Vagina (tissue), 2 donors: ENCODE data around the gene MID1. TPM values are rescaled to one million over a fixed set of nuclear protein-coding genes. Genes with fewer than 3 reads are reported as not detected.
A peak's percentile ranks its signal among the peaks of the same experiment; 100 is the strongest.

ENCODE experiments used
- DNase-seq, 2 donors: peaks; one replicate each; pipeline ENCODE4 v3.0.0-alpha.2; 2017; ENCODE audit errors: extremely low spot score in 2 of 2
- H3K27ac ChIP-seq: fragments of 200-600 bp; sonication (generic); one replicate; pipeline ENCODE4 v1.5.1; 2019
- H3K27me3 ChIP-seq: fragments of 200-600 bp; sonication (generic); one replicate; pipeline ENCODE4 v1.5.1; 2019
- H3K36me3 ChIP-seq, 2 donors: fragments of 200-600 bp; sonication (generic); one replicate each; pipeline ENCODE4 v1.5.1; 2017 to 2019
- H3K4me1 ChIP-seq: fragments of 200-600 bp; sonication (generic); one replicate; pipeline ENCODE4 v1.5.1; 2019
- H3K4me3 ChIP-seq, 2 donors: fragments of 200-600 bp; sonication (generic); 1 replicate in 1 of 2; 2 replicates in 1 of 2; pipeline ENCODE4 v1.5.1; 2016 to 2019
- H3K9me3 ChIP-seq: fragments of 200-600 bp; sonication (generic); one replicate; pipeline ENCODE4 v1.5.1; 2019
- CTCF ChIP-seq, 3 experiments: fragments of 450-650 bp in 2 of 3; fragments of 200-600 bp in 1 of 3; sonication (generic) in 1 of 3; IDR thresholded peaks; one replicate each; pipeline ENCODE4 v1.5.1; 2017 to 2019; ENCODE audit warnings: antibody characterized with exemption in 3 of 3, mild to moderate bottlenecking in 2 of 3, moderate library complexity in 2 of 3
- POLR2A ChIP-seq, 2 donors: fragments of 450-650 bp; IDR thresholded peaks; one replicate each; pipeline ENCODE4 v1.6.1; 2017; ENCODE audit warnings: antibody characterized with exemption in 2 of 2, mild to moderate bottlenecking in 2 of 2, moderate library complexity in 2 of 2
- POLR2AphosphoS5 ChIP-seq, 2 donors: sonication (generic); formaldehyde crosslinking; IDR thresholded peaks; one replicate each; pipeline ENCODE4 v1.9.0; 2017; ENCODE audit warnings: antibody characterized with exemption in 2 of 2, mild to moderate bottlenecking in 2 of 2, low read depth in 1 of 2; ENCODE audit not compliant: insufficient read depth in 1 of 2
- intact Hi-C: fragments of 100-400 bp; cut with DNase I; formaldehyde crosslinking; loops from one replicate; pipeline ENCODE4 v1.15.1; 2023
- total RNA-seq: library from RNA; depleted of rRNA; stranded (reverse); fragments of >200 nt; gene quantifications from one replicate; pipeline ENCODE4 v1.2.3, GENCODE V29; 2016

The MID1 gene
- total RNA-seq, 1 donor from 2014 or later = 16.2 TPM

GRCh38 chrX:10555846-10556245 is 64.5 kb downstream of the MID1 start:
- Histone ChIP-seq H3K36me3 (no peaks in the 10 kb centered on the region), H3K27me3 (no peaks in the 10 kb centered on the region), H3K4me1 (peaks cover 10% of the 10 kb centered on the region), H3K9me3 (no peaks in the 10 kb centered on the region), H3K4me3 (no peak overlapping the region), H3K27ac (no peak overlapping the region)
- intact Hi-C loops = no loop called here
- TF ChIP-seq POLR2AphosphoS5 (IDR thresholded peaks at IDR 0.05; ENCODE audit: insufficient read depth in 1 of 2, low read depth in 1 of 2) (no peak), POLR2A (IDR thresholded peaks at IDR 0.05) (no peak), CTCF (IDR thresholded peaks at IDR 0.05) (no peak)
- DNase-seq = no peak

DNA sequence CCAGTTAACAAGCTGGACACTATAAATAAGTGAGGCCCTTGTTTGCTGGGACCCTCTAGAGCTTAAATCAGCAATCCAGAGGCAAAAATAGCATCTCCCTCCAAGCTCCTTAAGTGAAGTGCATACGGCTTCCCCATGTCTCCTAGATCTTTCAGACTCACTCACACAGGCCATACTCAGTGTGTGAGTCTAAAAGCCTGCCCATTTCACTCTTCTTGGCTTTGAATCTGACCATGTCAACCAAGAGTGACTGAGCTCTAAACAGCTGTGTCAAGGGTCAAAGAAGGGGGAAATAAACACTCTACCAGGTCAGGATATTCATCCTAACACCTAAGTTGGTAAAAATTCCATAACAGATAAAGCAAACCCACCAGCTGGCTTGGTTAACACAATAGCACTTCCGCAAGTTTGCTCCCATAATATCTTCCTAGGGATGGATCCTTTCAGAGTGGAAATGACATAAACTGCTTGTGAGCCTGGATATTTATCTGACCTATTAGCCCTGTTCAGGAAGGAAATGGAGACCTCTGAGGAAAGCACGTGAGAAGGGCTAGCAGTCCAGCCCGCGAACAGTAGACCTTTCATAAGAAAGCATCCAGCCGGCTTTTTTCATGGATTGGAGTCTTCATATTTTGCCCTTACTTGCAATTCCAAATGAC is 65.6 kb downstream of the MID1 start:
- TF ChIP-seq POLR2AphosphoS5 (IDR thresholded peaks at IDR 0.05; ENCODE audit: insufficient read depth in 1 of 2, low read depth in 1 of 2) (peak in 1 of 2 donors; percentile 30), POLR2A (IDR thresholded peaks at IDR 0.05) (no peak), CTCF (IDR thresholded peaks at IDR 0.05) (no peak)
- Histone ChIP-seq H3K27ac (no peak overlapping the region), H3K9me3 (no peaks in the 10 kb centered on the region)

GRCh38 chrX:10549280-10549679 is 71.1 kb downstream of the MID1 start:
- Histone ChIP-seq H3K4me1 (no peaks in the 10 kb centered on the region), H3K27ac (no peak overlapping the region), H3K9me3 (no peaks in the 10 kb centered on the region), H3K36me3 (no peaks in the 10 kb centered on the region), H3K27me3 (no peaks in the 10 kb centered on the region), H3K4me3 (no peak overlapping the region)
- DNase-seq = no peak
- intact Hi-C loops = no loop called here
- TF ChIP-seq CTCF (IDR thresholded peaks at IDR 0.05) (no peak), POLR2AphosphoS5 (IDR thresholded peaks at IDR 0.05; ENCODE audit: insufficient read depth in 1 of 2, low read depth in 1 of 2) (no peak), POLR2A (IDR thresholded peaks at IDR 0.05) (no peak)

More for the DNA sequence above, 65.6 kb downstream of the MID1 start:
- intact Hi-C loops = no loop called here
- DNase-seq = no peak
- Histone ChIP-seq H3K4me1 (peaks cover 10% of the 10 kb centered on the region), H3K4me3 (no peak overlapping the region), H3K27me3 (no peaks in the 10 kb centered on the region), H3K36me3 (no peaks in the 10 kb centered on the region)

DNA sequence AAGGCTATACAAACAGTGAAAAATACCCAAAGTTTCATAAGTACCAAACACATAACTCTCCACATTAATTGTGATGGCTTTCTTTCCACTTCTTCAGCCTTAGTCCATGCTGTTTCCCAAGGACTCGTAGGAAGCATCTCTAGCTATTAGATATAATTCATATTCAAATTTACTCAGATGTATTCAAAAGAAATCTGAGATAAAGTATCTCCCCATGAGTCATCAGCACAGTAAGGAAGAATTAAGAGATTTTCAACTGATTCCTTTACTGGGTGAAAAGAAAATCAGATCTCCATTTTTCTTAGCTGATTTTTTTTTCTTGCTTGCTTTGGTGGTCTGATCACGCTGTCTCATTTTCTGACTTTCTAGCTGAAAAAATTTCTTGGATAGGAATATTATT is 71.7 kb downstream of the MID1 start:
- Histone ChIP-seq H3K27me3 (no peaks in the 10 kb centered on the region), H3K4me1 (no peaks in the 10 kb centered on the region), H3K36me3 (no peaks in the 10 kb centered on the region), H3K27ac (no peak overlapping the region), H3K4me3 (no peak overlapping the region), H3K9me3 (no peaks in the 10 kb centered on the region)
- DNase-seq = no peak
- intact Hi-C loops = no loop called here
- TF ChIP-seq POLR2A (IDR thresholded peaks at IDR 0.05) (no peak), CTCF (IDR thresholded peaks at IDR 0.05) (no peak), POLR2AphosphoS5 (IDR thresholded peaks at IDR 0.05; ENCODE audit: insufficient read depth in 1 of 2, low read depth in 1 of 2) (no peak)

GRCh38 chrX:10545882-10546281 is 74.5 kb downstream of the MID1 start:
- DNase-seq = no peak
- TF ChIP-seq CTCF (IDR thresholded peaks at IDR 0.05) = no peak
- TF ChIP-seq POLR2A (IDR thresholded peaks at IDR 0.05) = no peak
- no peak for TF ChIP-seq POLR2AphosphoS5 (IDR thresholded peaks at IDR 0.05; ENCODE audit: insufficient read depth in 1 of 2, low read depth in 1 of 2)
- Histone ChIP-seq H3K27me3 (no peaks in the 10 kb centered on the region), H3K36me3 (no peaks in the 10 kb centered on the region), H3K4me3 (no peak overlapping the region), H3K9me3 (no peaks in the 10 kb centered on the region), H3K27ac (no peak overlapping the region), H3K4me1 (no peaks in the 10 kb centered on the region)
- intact Hi-C loops = no loop called here
